Peyer's patch (tissue), 4 donors: ENCODE measurements around the gene HAUS3. TPM values are rescaled to one million over a fixed set of nuclear protein-coding genes. Genes with fewer than 3 reads are reported as not detected.

Experiments
- DNase-seq, 3 donors: peaks; one replicate each; pipeline ENCODE4 v3.0.0-alpha.2; 2017 to 2019
- H3K27ac ChIP-seq, 4 donors: fragments of 200-600 bp; sonication (generic); one replicate each; pipeline ENCODE4 v1.5.1; 2016 to 2019
- H3K27me3 ChIP-seq, 2 donors: fragments of 200-600 bp; sonication (generic); one replicate each; pipeline ENCODE4 v1.5.1; 2019
- H3K36me3 ChIP-seq, 3 donors: fragments of 200-600 bp; sonication (generic); one replicate each; pipeline ENCODE4 v1.5.1; 2016 to 2019
- H3K4me1 ChIP-seq, 4 donors: fragments of 200-600 bp; sonication (generic); one replicate each; pipeline ENCODE4 v1.5.1; 2016 to 2019
- H3K4me3 ChIP-seq, 4 donors: fragments of 200-600 bp; sonication (generic); 1 replicate in 3 of 4; 2 replicates in 1 of 4; pipeline ENCODE4 v1.5.1; 2016 to 2019; ENCODE audit warnings: mild to moderate bottlenecking in 1 of 4
- H3K9me3 ChIP-seq, 4 donors: fragments of 200-600 bp; sonication (generic); one replicate each; pipeline ENCODE4 v1.5.1; 2016 to 2019; ENCODE audit warnings: mild to moderate bottlenecking in 1 of 4
- CTCF ChIP-seq, 6 experiments: fragments of 450-650 bp in 4 of 6; fragments of 200-600 bp in 2 of 6; sonication (generic) in 1 of 6; IDR thresholded peaks; one replicate each; pipeline ENCODE4 v1.5.1; 2017 to 2019; ENCODE audit warnings: antibody characterized with exemption in 6 of 6, mild to moderate bottlenecking in 3 of 6, moderate library complexity in 1 of 6
- POLR2A ChIP-seq, 2 donors: fragments of 450-650 bp; IDR thresholded peaks; one replicate each; pipeline ENCODE4 v1.5.1; 2017; ENCODE audit warnings: antibody characterized with exemption in 2 of 2, mild to moderate bottlenecking in 2 of 2, moderate library complexity in 2 of 2
- total RNA-seq, 4 donors: library from RNA; depleted of rRNA; stranded (reverse); fragments of >200 nt; gene quantifications; one replicate each; pipeline ENCODE4 v1.1.0, GENCODE V29; 2016

Gene HAUS3
- total RNA-seq, 4 donors from 2014 or later, result 8.6 to 11.6 (median 9.0) TPM

GRCh38 chr4:2266181-2266580 is 24.3 kb upstream of the HAUS3 start:
- Histone ChIP-seq H3K36me3 (peaks cover 0 to 8% (median 0%) of the 10 kb centered on the region in 3 donors), H3K4me3 (no peak overlapping the region), H3K4me1 (peaks cover 0 to 16% (median 7%) of the 10 kb centered on the region in 4 donors), H3K27ac (peak overlapping the region in 1 of 4 donors; percentile 35), H3K9me3 (no peaks in the 10 kb centered on the region), H3K27me3 (no peaks in the 10 kb centered on the region)
- TF ChIP-seq POLR2A (IDR thresholded peaks at IDR 0.05) (no peak), CTCF (IDR thresholded peaks at IDR 0.05) (no peak)
- no peak for DNase-seq

- H3K4me3 ChIP-seq, result no peak overlapping the region
- H3K4me1 ChIP-seq, result peaks cover 0 to 21% (median 13%) of the 10 kb centered on the region in 4 donors
- no peak for DNase-seq
- H3K27ac ChIP-seq, result peak overlapping the region in 1 of 4 donors; percentile 35
- H3K27me3 ChIP-seq, result no peaks in the 10 kb centered on the region
- peaks cover 0 to 3% (median 0%) of the 10 kb centered on the region in 3 donors for H3K36me3 ChIP-seq
- TF ChIP-seq POLR2A (IDR thresholded peaks at IDR 0.05), result no peak
- no peak for TF ChIP-seq CTCF (IDR thresholded peaks at IDR 0.05)
- H3K9me3 ChIP-seq, result no peaks in the 10 kb centered on the region
Measured at GRCh38 chr4:2265113-2266110, 23.5 kb upstream of the HAUS3 start.

GRCh38 chr4:2264481-2265041 is 22.6 kb upstream of the HAUS3 start:
- no peak for DNase-seq
- Histone ChIP-seq H3K4me1 (peaks cover 0 to 29% (median 15%) of the 10 kb centered on the region in 4 donors), H3K36me3 (no peaks in the 10 kb centered on the region), H3K27ac (no peak overlapping the region), H3K27me3 (no peaks in the 10 kb centered on the region), H3K9me3 (no peaks in the 10 kb centered on the region), H3K4me3 (no peak overlapping the region)
- TF ChIP-seq POLR2A (IDR thresholded peaks at IDR 0.05), result no peak
- no peak for TF ChIP-seq CTCF (IDR thresholded peaks at IDR 0.05)

GRCh38 chr4:2263926-2264321 is 22.0 kb upstream of the HAUS3 start:
- no peaks in the 10 kb centered on the region for H3K27me3 ChIP-seq
- no peaks in the 10 kb centered on the region for H3K9me3 ChIP-seq
- H3K4me3 ChIP-seq, result no peak overlapping the region
- H3K27ac ChIP-seq, result no peak overlapping the region
- TF ChIP-seq POLR2A (IDR thresholded peaks at IDR 0.05) (no peak), CTCF (IDR thresholded peaks at IDR 0.05) (no peak)
- peaks cover 0 to 35% (median 15%) of the 10 kb centered on the region in 4 donors for H3K4me1 ChIP-seq
- DNase-seq, result peak in 1 of 3 donors; percentile 50
- H3K36me3 ChIP-seq, result no peaks in the 10 kb centered on the region

- H3K9me3 ChIP-seq, result no peaks in the 10 kb centered on the region
- no peak for DNase-seq
- H3K27me3 ChIP-seq, result no peaks in the 10 kb centered on the region
- peaks cover 0 to 44% (median 15%) of the 10 kb centered on the region in 4 donors for H3K4me1 ChIP-seq
- no peak for TF ChIP-seq CTCF (IDR thresholded peaks at IDR 0.05)
- no peak for TF ChIP-seq POLR2A (IDR thresholded peaks at IDR 0.05)
- H3K36me3 ChIP-seq, result peaks cover 0 to 7% (median 0%) of the 10 kb centered on the region in 3 donors
- H3K27ac ChIP-seq, result peak overlapping the region; percentile 93 to 99 (median 96)
- peak overlapping the region; percentile 72 to 91 (median 77) for H3K4me3 ChIP-seq
Measured at GRCh38 chr4:2262944-2263250, 21.0 kb upstream of the HAUS3 start.
